AG04449 (cell line): ENCODE measurements around the gene GADD45G.

Experiments used
- CTCF ChIA-PET: fragments of 350-600 bp; formaldehyde crosslinking; extraction: SDS; loops from one replicate; lab custom pipeline; 2021; ENCODE audit warnings: antibody characterized with exemption; lab: Yijun Ruan, JAX
- POLR2A ChIA-PET: fragments of 400-600, 350-600 bp; formaldehyde crosslinking; extraction: SDS; loops from one replicate; lab custom pipeline; 2020; ENCODE audit warnings: antibody characterized with exemption, inconsistent platforms; lab: Yijun Ruan, JAX
- DNase-seq: peaks from one replicate; pipeline ENCODE4 v3.0.0-alpha.2; 2010; ENCODE audit warnings: low read depth, low spot score
- H3K4me3 ChIP-seq: 2 replicates; pipeline ENCODE4 v1.5.1; 2011; ENCODE audit warnings: low read depth, mild to moderate bottlenecking, control low read depth, low read length
- CTCF ChIP-seq: IDR thresholded peaks from one replicate; pipeline ENCODE4 v1.5.1; 2011; ENCODE audit warnings: mild to moderate bottlenecking, moderate library complexity, low read length, control low read depth, inconsistent platforms; ENCODE audit not compliant: insufficient read depth; ENCODE audit errors: missing control alignments

The GADD45G gene

GRCh38 chr9:89616411-89616810, 11.6 kb downstream of the GADD45G start:
- no peak overlapping the region for H3K4me3 ChIP-seq
- no peak for TF ChIP-seq CTCF
- CTCF ChIA-PET: interaction anchor here (0.8 kb wide), 1 partner anchor 16 kb away, joined by 3 read pairs; no protein-coding TSS in a partner anchor
- no peak for DNase-seq
- POLR2A ChIA-PET: no interaction called here

- TF ChIP-seq CTCF: no peak
- POLR2A ChIA-PET: no interaction called here
- DNase-seq: no peak
- H3K4me3 ChIP-seq: no peak overlapping the region
- CTCF ChIA-PET: no interaction called here
These were observed 13.2 kb downstream of the GADD45G start for GRCh38 chr9:89617978-89618377.

- no peak for DNase-seq
- no peak for TF ChIP-seq CTCF
- H3K4me3 ChIP-seq: no peak overlapping the region
- CTCF ChIA-PET: interaction anchor here (1.0 kb wide), 1 partner anchor 25 kb away, joined by 3 read pairs; no protein-coding TSS in a partner anchor
- POLR2A ChIA-PET: no interaction called here
These were observed 14.2 kb downstream of the GADD45G start for GRCh38 chr9:89619019-89619418.

GRCh38 chr9:89619424-89620138, 14.8 kb downstream of the GADD45G start:
- TF ChIP-seq CTCF: no peak
- POLR2A ChIA-PET: no interaction called here
- H3K4me3 ChIP-seq: no peak overlapping the region
- CTCF ChIA-PET: interaction anchor here (1.0 kb wide), 1 partner anchor 26 kb away, joined by 3 read pairs; no protein-coding TSS in a partner anchor
- DNase-seq: no peak

GRCh38 chr9:89621031-89621430, 16.2 kb downstream of the GADD45G start:
- no peak for DNase-seq

GRCh38 chr9:89621676-89622075, 16.9 kb downstream of the GADD45G start:
- DNase-seq: no peak
- no peak overlapping the region for H3K4me3 ChIP-seq
- TF ChIP-seq CTCF: no peak
- POLR2A ChIA-PET: no interaction called here
- CTCF ChIA-PET: no interaction called here

More at GRCh38 chr9:89621031-89621430, 16.2 kb downstream of the GADD45G start:
- no peak overlapping the region for H3K4me3 ChIP-seq
- ChIA-PET CTCF (no interaction called here), POLR2A (no interaction called here)
- no peak for TF ChIP-seq CTCF
